GM18505 (cell line): ENCODE results near the gene GOLGA8B.
"Not testable (repeated sequence)": the region's sequence is repeated elsewhere in the genome, so short reads cannot be mapped to it uniquely, and the experiment has no call there.

Experiments
- ATAC-seq: cut with Tn5 transposase; IDR thresholded peaks from one replicate; pipeline ENCODE4 v1.9.1; 2021; ENCODE audit not compliant: unreplicated experiment
- POLR2A ChIP-seq: IDR thresholded peaks from 4 replicates; pipeline ENCODE4 v1.6.1; 2011; ENCODE audit warnings: borderline replicate concordance; ENCODE audit not compliant: insufficient read depth, insufficient read length; ENCODE audit errors: extremely low read depth

GOLGA8B gene

GRCh38 chr15:34607832-34608231 lies 24.4 kb upstream of the GOLGA8B start:
- TF ChIP-seq POLR2A: no peak
- ATAC-seq: no peak

GRCh38 chr15:34606545-34606944 lies 23.1 kb upstream of the GOLGA8B start:
- TF ChIP-seq POLR2A: no peak
- no peak for ATAC-seq

- no peak for TF ChIP-seq POLR2A
- no peak for ATAC-seq
Observed at GRCh38 chr15:34606131-34606530, 22.7 kb upstream of the GOLGA8B start.

GRCh38 chr15:34603095-34603494 lies 19.6 kb upstream of the GOLGA8B start:
- no peak for ATAC-seq
- TF ChIP-seq POLR2A: no peak

GRCh38 chr15:34600923-34601322 lies 17.5 kb upstream of the GOLGA8B start:
- no peak for ATAC-seq
- TF ChIP-seq POLR2A: no peak

- ATAC-seq: no peak
- no peak for TF ChIP-seq POLR2A
Observed at GRCh38 chr15:34598799-34599585, 15.5 kb upstream of the GOLGA8B start.

GRCh38 chr15:34597316-34597715 lies 13.9 kb upstream of the GOLGA8B start:
- no peak for ATAC-seq
- no peak for TF ChIP-seq POLR2A

GRCh38 chr15:34594361-34594760 lies 10.9 kb upstream of the GOLGA8B start:
- no peak for ATAC-seq
- no peak for TF ChIP-seq POLR2A

GRCh38 chr15:34591306-34591705 lies 7.9 kb upstream of the GOLGA8B start:
- no peak for ATAC-seq
- no peak for TF ChIP-seq POLR2A

- ATAC-seq: no peak
- peak; percentile 31 for TF ChIP-seq POLR2A
Observed at GRCh38 chr15:34588046-34588674, 4.7 kb upstream of the GOLGA8B start.

GRCh38 chr15:34585966-34586365 lies 2.5 kb upstream of the GOLGA8B start:
- not testable (repeated sequence) for ATAC-seq

- no peak for TF ChIP-seq POLR2A
- ATAC-seq: no peak
Observed at GRCh38 chr15:34584996-34585395, 1.5 kb upstream of the GOLGA8B start.

- ATAC-seq: no peak
- no peak for TF ChIP-seq POLR2A
Observed at GRCh38 chr15:34584330-34584668, 848 bp upstream of the GOLGA8B start.

- TF ChIP-seq POLR2A: peak; percentile 30
- ATAC-seq: peak; percentile 44
Observed at GRCh38 chr15:34582461-34583371, 735 bp downstream of the GOLGA8B start.

GRCh38 chr15:34581687-34582460 lies 1.6 kb downstream of the GOLGA8B start:
- not testable (repeated sequence) for ATAC-seq
